ENCODE data around the gene MAPK4. TPM values are rescaled to one million over a fixed set of nuclear protein-coding genes. Genes with fewer than 3 reads are reported as not detected.

The MAPK4 gene
- total RNA-seq, 1 experiment from 2014 or later: 4.2 TPM

GRCh38 chr18:50729376-50729775, 169.5 kb downstream of the MAPK4 start:
- Mint-ChIP-seq H3K4me3 (no peak overlapping the region), H3K36me3 (no peaks in the 10 kb centered on the region), H3K27me3 (ENCODE audit: low read depth) (no peaks in the 10 kb centered on the region), H3K4me1 (peaks cover 20% of the 10 kb centered on the region), H3K27ac (no peak overlapping the region), H3K9me3 (no peaks in the 10 kb centered on the region)
- CTCF ChIA-PET: no interaction called here
- TF ChIP-seq ATF2 (CRISPR knock-in tag; IDR thresholded peaks at IDR 0.05; ENCODE audit: borderline replicate concordance, low read depth) (no peak), IRF2 (CRISPR knock-in tag; IDR thresholded peaks at IDR 0.05; ENCODE audit: borderline replicate concordance, low read depth) (no peak), SP1 (CRISPR knock-in tag; conservative IDR thresholded peaks at IDR 0.05) (no peak), HMGXB4 (CRISPR knock-in tag; IDR thresholded peaks at IDR 0.05) (no peak), ARID4B (CRISPR knock-in tag; IDR thresholded peaks at IDR 0.05; ENCODE audit: borderline replicate concordance) (no peak), GTF2I (CRISPR knock-in tag; conservative IDR thresholded peaks at IDR 0.05) (no peak), NFYB (CRISPR knock-in tag; conservative IDR thresholded peaks at IDR 0.05; ENCODE audit: low read depth) (no peak), FOXJ3 (CRISPR knock-in tag; IDR thresholded peaks at IDR 0.05; ENCODE audit: borderline replicate concordance) (no peak), ZNF425 (CRISPR knock-in tag; conservative IDR thresholded peaks at IDR 0.05) (no peak), CTCF (IDR thresholded peaks at IDR 0.05) (no peak), ZSCAN18 (CRISPR knock-in tag; IDR thresholded peaks at IDR 0.05) (no peak), NR3C1 (CRISPR knock-in tag; conservative IDR thresholded peaks at IDR 0.05; ENCODE audit: low read depth) (no peak), ERG (CRISPR knock-in tag; IDR thresholded peaks at IDR 0.05) (no peak), GABPB1 (CRISPR knock-in tag; IDR thresholded peaks at IDR 0.05) (no peak)
- DNase-seq (ENCODE audit: low spot score): no peak
- ATAC-seq: no peak
- POLR2A ChIA-PET: no interaction called here
